NCI-H82 (cell line): ENCODE measurements around the gene PLEKHJ1.

Experiments used
- DNase-seq: peaks from one replicate; lab custom pipeline; 2025; lab: John Stamatoyannopoulos, UW

Gene PLEKHJ1

DNA sequence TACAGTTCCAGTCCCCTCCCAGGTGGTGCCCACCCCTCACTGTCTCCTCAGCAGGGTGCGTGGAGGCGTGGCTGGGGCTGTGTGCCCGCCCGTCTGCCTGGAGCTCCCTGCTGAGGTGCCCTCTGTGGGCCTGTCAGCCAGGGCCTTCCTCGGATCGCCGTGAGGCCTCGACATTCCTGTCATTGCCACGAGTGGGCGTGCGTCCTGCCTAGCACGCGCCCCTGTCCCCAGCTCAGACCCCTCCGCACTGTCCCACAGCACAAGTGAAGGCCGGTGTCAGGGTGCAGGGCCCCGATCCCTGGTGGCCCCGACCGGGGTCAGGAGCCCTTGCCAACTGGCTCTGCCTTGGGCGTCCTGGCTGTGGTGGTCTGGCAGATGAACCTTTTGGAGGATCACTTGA is 40.2 kb downstream of the PLEKHJ1 start:
- DNase-seq, result no peak

DNA sequence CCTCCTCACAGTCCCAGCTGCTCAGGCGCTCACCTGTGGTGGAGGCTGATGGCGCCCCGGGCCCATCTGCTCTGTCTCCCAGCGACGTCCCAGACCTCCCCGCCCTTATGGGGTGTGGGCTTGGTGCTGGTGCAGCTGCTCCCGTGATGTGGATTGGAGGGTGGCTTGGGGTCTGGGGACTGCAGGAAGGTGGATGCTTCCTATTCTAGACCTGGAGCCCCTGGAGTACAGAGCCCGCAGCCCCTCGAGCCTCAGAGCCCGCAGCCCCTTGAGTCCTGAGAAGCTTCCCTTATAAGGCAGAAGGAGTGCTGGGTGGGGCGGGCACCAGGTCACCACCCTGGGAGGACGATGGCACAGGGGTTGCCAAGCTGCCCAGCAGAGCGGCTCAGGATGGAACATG is 40.8 kb downstream of the PLEKHJ1 start:
- no peak for DNase-seq

DNA sequence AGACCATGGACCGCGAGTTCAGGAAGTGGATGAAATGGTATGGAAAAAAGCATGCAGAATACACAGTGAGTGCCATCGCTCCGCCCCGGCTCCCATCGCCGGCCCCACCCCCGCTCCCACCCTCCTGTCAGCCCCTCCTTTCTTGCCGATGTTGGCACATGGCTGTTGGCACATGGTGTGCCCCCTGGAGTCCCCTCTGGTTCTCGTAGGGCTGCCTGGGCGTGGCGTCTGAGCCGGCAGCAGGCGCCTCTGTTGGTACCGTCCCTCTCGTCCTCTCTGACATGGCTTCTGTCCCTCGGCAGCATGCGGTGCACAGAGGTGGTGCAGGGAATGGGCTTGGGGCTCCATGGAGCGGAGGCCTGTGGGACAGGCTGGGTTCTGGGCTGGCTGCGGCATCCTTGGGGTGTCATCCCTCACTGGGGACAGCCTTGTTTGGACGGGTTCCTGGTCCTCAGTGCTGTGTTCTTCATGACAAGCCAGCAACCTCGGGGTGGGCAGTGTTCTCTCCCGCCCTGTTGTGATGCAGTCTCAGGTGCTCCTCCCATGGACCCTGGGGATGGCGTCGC is 41.5 kb downstream of the PLEKHJ1 start:
- DNase-seq, result no peak

DNA sequence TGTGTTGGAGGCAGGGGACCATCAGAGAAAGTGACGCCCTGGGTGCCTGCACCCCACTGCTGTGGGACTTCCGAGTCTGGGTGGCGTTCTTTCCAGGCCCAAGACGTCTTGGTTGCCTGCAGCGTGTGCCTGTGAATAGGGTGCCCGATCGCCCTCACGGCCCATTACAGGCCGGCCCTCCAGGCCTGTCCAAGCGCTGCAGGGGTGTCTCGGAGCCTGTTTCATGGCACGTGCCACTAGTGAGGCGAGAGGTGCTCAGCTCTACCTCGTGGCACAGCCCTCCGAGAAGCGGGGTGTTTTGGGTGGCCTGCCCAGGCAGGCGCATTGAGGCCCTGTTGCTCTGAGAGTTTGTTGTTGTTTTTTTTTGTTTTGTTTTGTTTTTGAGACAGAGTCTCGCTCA is 42.3 kb downstream of the PLEKHJ1 start:
- no peak for DNase-seq

DNA sequence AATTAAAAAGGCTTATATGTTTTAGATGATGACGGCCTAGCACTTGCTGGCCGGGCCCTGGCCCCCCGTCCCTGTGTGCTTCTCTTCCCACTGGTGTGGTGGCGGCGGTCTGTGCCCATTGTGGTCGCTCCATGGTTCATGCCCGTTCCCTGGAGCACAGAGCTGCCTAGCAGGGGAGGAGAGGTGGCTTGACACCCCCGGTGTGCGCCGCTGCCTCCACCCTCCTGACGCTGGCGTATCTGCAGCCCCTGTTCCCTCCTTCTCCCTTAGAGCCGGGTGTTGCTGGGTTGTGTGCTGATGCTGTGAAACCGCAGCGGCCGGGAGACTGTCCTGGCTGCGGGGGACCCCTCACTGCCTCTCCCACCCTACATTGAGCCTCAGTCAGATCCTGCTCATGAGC is 43.3 kb downstream of the PLEKHJ1 start:
- DNase-seq, result no peak

DNA sequence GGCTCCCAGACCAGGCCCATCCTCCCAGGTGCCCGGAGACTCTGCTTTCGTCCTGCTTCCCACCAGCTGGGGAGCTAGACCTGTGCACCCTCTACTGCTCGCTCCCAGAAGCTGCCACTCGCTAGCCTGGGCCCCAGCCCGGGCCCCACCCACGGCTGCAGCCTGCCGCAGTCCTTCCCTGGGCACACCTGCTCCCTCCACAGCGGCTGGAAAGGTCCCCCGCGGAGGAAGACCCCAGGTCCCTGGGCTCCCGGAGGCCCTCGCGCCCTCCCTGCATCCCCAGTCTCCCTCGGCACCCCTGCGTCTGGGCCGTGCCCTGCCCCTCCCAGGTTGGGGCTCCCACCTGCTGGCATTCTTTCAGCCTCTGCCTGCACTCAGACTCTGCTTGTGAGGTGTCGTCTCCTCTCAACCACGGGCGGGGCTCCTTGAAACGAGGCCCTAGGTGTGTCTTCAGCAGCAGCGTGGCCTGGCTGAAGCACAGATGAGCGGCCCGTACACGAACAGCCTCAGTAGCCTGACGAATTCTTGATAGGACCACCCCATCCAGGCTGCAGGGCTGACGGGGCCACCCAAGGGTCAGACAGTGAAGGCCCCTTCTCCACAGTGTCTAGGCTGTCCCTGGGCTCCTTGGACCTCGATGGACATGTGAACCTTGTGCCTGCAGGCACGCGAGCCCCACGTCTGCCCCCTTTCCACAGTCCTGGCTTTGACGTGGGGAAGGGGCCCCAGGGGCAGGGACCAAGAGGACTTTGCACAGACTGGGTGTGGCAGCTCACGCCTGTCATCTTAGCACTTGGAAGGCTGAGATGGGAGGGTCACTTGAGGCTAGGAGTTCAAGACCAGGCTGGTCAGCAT is 44.4 kb downstream of the PLEKHJ1 start:
- no peak for DNase-seq

DNA sequence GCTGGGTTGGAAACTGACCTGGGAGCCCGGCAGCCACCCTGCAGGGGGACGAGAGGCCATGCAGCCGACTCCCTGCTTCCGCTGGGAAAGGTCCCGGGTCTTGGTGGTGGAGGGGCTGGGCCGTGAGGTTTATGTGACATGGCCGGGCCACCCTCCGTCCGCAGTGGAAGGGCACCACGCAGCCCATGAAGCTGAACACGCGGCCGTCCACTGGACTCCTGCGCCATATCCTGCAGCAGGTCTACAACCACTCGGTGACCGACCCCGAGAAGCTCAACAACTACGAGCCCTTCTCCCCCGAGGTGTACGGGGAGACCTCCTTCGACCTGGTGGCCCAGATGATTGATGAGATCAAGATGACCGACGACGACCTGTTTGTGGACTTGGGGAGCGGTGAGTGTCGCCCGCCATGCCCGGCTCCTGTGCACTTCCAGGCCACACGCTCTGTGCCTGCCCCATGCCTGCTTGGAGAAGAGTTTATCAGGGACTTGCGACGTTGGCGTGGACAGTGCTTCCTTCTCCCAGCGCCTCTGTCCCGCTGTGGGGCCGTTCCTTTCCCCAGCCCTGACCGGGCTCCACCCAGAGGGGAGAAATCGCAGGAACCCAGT is 45.2 kb downstream of the PLEKHJ1 start:
- DNase-seq, result no peak

DNA sequence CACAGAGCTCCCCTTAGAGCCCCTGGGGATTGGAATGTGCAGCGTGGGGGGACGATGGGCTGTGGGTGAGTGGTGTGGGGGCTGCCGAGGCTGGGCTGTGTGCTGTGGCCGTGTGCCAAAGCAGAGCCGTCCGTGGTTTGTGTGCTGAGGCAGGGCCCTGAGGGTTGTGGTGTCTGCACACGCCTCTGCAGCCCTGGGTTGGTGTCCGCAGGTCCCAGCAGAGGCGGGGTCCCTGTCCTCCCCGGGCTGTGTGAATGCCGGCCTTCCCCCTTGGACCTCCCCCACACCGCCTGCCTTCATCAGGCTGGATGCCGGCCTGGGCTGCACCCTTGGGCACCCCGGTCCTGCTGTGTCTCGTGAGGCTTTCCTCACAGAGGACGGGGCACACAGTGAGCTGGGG is 46.2 kb downstream of the PLEKHJ1 start:
- no peak for DNase-seq

DNA sequence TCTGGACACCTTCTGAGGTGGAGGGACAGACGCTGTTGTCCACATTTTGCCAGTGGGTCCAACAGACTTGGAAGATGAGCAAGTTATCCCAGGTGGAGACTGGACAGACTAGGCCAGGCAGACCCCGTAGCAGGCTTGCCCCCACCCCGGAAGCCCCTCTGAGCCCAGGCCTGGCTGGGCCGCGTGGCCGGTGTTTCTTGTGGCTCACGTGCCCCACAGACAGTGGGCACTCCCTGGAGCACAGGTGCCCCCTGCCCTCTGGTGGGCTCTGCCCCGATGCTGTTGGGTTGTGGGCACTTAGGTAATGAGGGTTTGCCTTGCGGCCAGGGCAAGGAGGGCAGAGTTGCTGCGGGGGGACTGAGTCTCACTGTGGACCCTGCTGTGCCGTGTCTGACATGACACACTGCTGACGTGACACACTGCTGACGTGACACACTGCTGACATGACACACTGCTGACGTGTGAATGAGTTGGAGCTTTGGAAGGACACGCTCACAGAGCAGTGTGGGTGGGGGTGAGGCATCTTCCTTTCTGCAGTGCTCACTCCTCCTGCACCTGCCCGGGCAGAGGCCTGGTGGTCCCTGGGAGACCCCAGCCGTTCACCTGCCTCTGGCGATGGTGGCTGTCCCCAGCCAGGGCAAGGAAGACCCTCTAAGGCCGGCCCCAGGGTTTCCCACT is 47.3 kb downstream of the PLEKHJ1 start:
- no peak for DNase-seq

DNA sequence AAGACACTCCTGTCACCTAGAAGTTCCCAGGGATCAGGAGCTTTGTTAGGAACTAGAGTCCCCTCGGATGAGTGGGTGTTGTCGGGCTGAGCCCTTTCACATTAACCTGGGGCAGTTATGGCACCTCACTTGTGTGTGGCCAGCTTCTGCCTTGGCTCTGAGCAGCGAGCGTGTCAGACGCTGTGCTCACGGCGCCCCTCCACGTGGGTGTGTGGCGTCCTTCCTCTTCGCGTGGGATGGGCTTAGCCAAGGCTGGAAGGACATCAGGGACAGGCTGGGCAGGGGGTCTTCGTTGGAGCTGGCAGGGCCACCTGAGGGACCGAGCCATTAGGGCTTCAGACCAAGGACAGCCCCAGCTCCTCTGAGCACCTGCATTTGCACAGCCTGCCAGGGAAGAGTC is 49.0 kb downstream of the PLEKHJ1 start:
- no peak for DNase-seq

DNA sequence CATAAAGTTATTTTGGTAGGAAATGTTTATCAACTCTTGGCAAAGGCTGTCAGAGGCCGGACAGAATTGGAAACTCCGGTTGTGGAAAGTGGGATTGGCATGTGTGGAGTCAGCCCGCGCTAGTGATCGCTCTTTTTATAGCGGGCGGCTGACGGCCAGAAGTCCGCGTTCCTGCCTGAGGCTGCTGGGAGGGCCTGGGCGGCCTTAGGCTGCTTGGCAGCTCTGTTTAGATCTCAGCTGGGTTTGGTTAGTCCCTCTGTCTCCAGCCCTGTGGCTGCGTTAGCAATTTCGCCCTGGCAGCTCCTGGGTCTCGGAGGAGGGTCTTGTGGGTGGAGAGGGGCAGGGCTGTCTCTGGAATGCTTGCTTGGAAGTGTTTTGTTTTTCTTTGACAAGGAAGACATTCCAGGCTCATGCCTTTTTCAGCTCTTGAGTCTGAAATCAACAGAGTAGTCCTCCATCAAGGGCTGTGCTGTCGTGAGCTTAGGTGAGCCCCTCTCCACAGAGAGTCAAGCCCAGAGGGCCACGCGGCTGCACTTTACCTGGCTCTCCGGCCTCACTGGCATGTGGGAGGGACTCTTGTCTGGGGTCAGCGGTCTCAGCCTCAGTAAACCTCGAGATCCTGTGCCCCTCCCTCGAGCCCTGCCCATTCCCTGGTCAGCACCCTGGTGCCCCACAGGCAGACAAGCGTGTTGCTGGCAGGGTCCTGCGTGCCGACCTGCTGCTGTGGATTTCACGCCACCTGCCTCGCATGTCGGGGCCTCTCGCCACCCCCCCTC is 49.9 kb downstream of the PLEKHJ1 start:
- no peak for DNase-seq

DNA sequence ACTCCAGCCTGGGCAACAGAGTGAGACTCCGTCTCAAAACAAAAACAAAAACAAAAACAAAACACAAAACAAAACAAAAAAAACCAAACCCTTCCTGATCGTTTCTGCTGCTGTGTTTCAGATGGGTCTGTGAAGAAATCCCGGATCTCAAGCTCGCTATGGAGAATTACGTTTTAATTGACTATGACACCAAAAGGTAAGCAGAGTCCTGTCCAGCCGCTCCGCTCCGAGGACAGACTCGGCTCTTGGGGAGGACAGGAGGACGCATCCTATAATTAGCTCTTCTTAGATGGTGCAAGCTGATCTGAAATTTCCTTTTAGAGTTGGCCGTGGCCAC is 50.4 kb downstream of the PLEKHJ1 start:
- no peak for DNase-seq

DNA sequence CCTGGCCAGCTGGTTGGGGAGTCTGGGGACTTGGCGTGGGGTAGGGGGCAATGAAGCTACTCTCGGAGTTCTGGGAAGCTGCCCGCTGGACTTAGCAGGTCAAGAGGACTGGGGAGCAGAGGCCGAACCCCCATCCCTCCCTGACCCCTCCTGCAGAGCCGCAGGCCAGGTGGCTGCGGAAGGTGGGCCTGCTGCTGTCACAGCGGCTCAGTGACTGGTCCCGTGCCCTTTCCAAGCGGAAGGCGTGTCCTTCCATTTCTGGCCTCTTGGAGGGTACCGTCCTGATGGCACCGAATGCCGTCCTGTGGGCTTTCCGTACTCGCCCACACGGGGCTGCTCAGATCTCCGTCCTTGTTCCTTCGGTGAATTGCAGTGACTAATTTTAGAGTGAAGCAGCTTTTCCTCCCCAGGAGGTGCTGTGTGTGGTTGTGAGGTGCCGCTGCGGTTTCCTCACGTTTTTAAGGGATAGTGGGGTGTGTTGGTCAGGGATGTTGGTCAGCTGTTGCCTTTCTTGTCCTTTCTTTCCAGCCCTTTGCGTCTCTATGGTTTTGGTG is 51.6 kb downstream of the PLEKHJ1 start:
- no peak for DNase-seq
